Measurements from ENCODE around the gene RBPMS2.

The RBPMS2 gene

DNA sequence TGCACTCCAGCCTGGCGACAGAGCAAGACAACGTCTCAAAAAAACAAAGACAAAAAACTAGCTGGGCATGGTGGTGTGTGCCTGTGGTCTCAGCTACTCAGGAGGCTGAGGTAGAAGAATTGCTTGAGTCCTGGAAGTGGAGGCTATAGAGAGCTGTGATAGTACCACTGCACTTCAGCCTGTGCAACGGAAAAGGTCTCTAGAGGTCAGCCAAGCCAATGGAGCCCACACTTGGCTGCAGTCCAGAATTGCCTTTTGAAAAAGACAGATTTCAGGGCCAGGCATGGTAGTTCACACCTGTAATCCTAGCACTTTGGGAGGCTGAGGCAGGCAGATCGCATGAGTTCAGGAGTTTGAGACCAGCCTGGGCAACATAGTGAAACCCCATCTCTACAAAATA is 8.4 kb upstream of the RBPMS2 start:
- DNase-seq (ENCODE audit: low read depth) = no peak

DNA sequence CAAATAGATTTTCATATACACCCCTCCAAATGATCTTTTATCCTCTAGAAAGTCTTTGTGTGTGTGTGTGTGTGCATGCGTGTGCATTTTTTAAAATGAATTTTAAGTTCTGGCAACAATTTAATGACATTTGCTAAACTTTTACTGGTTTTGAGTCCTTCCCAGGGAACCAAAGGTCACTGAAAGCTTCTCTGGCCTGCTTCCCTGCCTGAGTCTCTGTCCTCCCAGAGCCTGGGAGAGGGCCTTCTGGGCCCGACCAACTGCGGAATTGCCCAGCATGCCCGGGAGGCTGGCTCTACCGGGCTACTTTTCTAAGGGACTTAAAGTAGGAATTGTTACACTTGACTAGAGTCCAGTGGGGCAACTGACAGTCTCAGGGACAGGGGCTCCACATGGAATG is 7.4 kb upstream of the RBPMS2 start:
- no peak for DNase-seq (ENCODE audit: low read depth)

DNA sequence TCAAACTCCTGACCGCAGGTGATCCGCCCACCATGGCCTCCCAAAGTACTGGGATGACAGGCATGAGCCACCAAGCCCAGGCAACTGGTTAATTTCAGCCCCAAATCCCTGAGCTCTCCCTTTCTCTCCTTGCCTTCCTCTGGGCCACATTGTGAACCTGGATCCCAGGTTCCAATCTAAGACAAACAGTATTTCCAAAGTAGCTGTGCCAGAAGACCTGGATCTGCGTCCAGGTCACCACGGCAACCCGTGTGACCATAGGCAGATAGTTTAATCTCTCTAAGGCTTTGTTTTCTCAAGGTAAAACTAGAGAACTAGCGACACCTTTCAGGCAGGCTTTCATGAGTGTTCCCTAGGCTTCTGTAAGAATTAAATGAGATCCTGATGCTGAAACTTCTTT is 5.9 kb upstream of the RBPMS2 start:
- no peak for DNase-seq (ENCODE audit: low read depth)

- DNase-seq (ENCODE audit: low read depth) = no peak
Observed at GRCh38 chr15:64780600-64781156, 5.3 kb upstream of the RBPMS2 start.

- no peak for DNase-seq (ENCODE audit: low read depth)
Observed at GRCh38 chr15:64779630-64780029, 4.2 kb upstream of the RBPMS2 start.

GRCh38 chr15:64779024-64779423 is 3.6 kb upstream of the RBPMS2 start:
- DNase-seq (ENCODE audit: low read depth) = no peak

DNA sequence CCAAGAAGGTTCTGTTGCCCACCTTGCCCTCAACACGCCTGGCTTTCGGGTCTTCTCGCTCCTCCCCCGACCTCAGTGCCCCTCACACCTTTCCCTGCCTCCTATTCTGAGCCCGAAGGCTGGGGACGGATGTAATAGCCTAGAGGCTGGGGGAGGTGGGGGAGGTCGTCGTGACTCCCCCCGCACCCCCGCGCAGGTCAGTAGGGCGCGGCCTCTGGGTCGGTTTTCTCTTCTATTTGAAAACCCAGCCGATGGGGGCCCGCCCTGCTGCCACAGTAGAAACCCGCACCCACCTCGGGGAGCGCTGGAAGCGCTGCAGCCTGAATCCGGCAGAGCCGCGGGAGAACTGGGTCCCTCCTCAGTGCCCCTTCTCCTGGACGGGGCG is 1.0 kb upstream of the RBPMS2 start:
- no peak for DNase-seq (ENCODE audit: low read depth)

GRCh38 chr15:64774629-64775493 is 528 bp downstream of the RBPMS2 start:
- DNase-seq (ENCODE audit: low read depth) = no peak

- DNase-seq (ENCODE audit: low read depth) = no peak
Observed at GRCh38 chr15:64774037-64774628, 1.3 kb downstream of the RBPMS2 start.

DNA sequence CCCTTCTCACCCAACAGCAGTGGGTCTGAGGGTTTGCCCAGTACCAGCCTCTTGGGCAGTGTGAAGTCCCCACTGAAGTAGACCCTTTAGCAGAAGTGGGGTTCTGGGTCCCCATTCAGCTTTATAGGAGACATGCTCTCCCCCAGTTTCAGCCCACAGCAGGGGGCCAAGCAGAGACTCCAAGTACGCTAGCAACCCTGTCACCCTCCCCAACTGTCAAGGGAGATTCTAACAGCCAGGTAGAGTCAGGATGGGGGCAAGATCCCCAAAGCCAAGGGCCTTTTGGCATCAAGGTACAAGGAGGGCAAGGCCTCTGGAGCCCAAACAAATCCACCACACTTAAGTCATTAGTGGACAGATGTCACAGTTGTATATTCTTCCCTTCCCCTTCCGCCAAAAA is 1.8 kb downstream of the RBPMS2 start:
- no peak for DNase-seq (ENCODE audit: low read depth)

- DNase-seq (ENCODE audit: low read depth) = no peak
Observed at GRCh38 chr15:64772964-64773363, 2.4 kb downstream of the RBPMS2 start.

DNA sequence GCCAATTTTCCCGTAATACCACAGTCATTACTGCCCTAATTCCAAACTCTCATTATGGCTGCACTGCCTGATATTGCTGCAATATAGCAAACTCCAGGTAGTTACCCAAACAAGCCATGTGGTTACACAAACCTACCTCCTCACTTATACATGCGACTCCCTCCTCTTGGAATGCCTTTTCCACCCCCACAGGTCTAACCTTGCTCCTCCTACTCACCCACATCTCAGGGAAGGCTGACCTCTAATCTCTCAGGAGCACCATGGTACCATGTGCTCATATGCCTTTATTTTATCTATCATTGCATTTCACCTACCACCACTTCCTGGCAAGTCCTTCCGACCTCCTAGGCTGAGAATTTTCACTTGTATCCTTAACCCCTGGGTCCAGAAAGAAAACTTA is 2.9 kb downstream of the RBPMS2 start:
- DNase-seq (ENCODE audit: low read depth) = no peak

- no peak for DNase-seq (ENCODE audit: low read depth)
Observed at GRCh38 chr15:64770626-64771025, 4.8 kb downstream of the RBPMS2 start.

- no peak for DNase-seq (ENCODE audit: low read depth)
Observed at GRCh38 chr15:64767203-64767602, 8.2 kb downstream of the RBPMS2 start.

DNA sequence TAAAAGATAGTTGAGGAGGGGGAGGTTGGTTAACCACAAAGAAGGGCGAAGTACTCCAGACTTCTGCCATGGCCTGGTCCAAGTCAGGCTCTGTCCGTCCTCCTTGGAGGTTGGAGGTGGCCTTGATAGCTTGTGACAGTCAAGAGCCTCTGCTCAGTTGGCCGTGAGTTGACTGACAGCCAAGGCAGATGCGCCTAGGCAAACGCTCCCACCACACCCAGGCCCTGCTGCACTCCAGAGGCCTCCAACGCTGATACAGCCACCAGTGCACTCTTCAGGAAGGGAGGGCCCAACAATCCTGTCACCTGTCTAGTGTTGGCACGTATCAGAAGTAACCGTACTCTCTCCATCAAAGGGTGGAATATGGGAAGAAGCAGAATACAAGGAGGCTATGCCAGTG is 9.3 kb downstream of the RBPMS2 start:
- DNase-seq (ENCODE audit: low read depth) = no peak

DNA sequence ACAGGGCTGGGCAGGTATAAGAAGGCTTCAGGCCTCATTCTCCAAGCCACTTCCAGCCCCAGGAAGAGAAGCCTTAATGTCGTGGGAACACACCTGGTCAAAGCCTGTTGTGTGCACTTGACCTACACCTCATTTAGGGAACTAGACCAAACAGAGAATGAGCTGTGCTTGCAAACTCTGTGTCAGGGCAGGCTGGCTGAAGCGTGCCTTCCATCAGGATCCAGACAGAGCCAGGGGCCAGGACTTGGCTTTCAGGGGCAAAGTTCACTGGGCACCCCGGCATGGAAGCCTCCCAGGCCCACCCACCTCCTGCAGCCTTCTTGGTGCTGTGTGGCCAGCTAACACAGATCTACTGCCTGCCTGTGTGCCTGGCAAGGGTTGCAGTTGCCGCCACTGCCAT is 11.5 kb downstream of the RBPMS2 start:
- DNase-seq (ENCODE audit: low read depth) = no peak

- no peak for DNase-seq (ENCODE audit: low read depth)
Observed at GRCh38 chr15:64763462-64763861, 11.9 kb downstream of the RBPMS2 start.

DNA sequence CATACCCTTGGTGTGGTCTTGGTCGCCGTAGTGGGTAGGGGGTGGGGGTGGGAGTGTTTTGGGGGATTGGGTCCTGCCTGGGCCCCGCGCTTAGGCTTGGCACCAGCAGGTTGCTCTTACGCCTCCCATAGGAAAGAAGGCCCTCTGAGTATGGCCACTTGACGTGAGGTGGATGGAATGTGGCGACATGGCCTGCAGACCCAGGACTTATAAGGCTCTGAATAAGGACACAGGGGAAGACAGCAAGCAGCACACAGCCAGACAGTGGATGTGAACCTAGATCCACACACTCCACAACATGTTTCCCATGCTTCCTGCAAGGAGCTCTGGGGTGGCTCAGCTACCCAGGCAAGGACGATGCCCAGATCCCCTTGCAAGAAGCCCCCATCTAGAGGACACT is 12.4 kb downstream of the RBPMS2 start:
- no peak for DNase-seq (ENCODE audit: low read depth)

GRCh38 chr15:64762546-64762945 is 12.8 kb downstream of the RBPMS2 start:
- DNase-seq (ENCODE audit: low read depth) = no peak

DNA sequence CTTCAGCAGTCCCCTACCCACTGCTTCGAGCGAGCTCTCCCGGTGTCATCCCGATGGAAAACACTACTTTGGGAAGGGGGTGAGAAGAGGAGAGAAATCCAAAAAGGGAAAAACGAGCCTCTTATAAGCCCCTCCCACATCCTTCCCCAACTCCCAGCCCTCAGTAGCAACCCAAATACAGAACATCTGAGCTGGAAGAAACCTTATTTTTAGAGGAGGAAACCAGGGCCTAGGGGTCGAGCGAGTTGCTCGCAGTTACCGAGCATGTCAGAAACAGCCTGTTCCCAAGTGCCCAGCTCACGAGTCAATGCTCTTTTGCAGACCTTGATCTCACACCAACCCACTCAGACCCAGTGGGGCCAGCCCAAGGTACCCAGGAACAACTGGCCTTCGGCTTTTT is 14.2 kb downstream of the RBPMS2 start:
- no peak for DNase-seq (ENCODE audit: low read depth)

DNA sequence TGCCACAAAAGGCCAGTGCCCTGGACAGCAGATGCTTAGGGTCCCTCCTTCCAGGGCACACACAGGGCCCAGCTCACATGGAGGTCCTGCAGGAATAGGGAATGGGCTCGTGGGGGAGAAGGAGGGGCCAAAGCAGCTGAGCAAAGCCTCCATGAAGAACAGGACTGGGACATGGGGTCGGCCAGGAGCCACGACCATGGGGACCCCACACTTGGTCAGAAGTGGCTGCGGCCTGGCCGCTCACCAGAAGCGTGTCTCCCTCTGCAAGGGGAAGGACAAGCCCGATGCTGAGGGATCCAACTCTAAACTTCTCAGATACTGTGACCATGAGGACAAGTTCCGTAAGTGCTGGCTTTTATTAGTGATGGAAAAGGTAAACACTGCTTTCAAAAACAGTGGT is 15.3 kb downstream of the RBPMS2 start:
- DNase-seq (ENCODE audit: low read depth) = no peak

DNA sequence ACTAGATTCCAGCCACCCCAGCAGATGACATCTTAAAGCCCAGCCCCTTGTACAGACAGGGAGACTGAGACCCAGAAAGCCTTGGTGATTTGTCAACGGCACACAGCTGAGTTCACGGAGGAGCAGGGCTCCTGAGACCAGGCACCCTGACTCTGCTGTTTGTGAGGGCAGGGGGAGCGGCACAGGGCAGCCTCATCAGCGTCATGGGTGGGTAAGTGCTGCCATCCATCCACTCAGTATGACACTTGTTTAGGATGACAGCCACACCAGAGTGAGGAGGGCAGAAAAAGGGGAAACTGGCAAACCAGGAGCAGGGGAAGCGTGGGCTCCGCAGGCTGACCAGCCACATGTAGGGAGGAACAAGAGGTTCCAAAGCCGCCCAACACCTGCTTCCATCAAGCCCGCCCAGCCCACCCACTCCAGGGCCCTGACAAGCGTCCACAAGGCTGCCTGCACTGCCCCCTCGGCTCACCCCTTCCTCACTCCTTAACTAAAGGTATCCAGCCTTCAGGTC is 19.9 kb downstream of the RBPMS2 start:
- DNase-seq (ENCODE audit: low read depth) = no peak

- no peak for DNase-seq (ENCODE audit: low read depth)
Observed at GRCh38 chr15:64754663-64755426, 20.5 kb downstream of the RBPMS2 start.

Data from stimulated activated CD8-positive, alpha-beta memory T cell treated with anti-CD3 and anti-CD28 coated beads, Interleukin-12 subunit alpha, Interleukin-12 subunit beta, amount 100 ng/mL, for 4 hours (primary cell).